HL-60 (cell line): ENCODE results near the gene TIAM1.

ENCODE experiments used
- CTCF ChIP-seq: IDR thresholded peaks from one replicate; pipeline ENCODE4 v1.5.1; 2011; ENCODE audit warnings: low read length, control low read depth, inconsistent platforms; ENCODE audit not compliant: insufficient read depth
- POLR2AphosphoS5 ChIP-seq: IDR thresholded peaks from 2 replicates; pipeline ENCODE4 v1.6.1; 2012; ENCODE audit warnings: low read depth

- TF ChIP-seq CTCF (no peak), POLR2AphosphoS5 (no peak)
Measured at GRCh38 chr21:31354122-31354521, 10.1 kb upstream of the TIAM1 start.
